Sigmoid colon (tissue), 7 donors: ENCODE data around the gene ALS2CL. TPM values are rescaled to one million over a fixed set of nuclear protein-coding genes. Genes with fewer than 3 reads are reported as not detected.

ENCODE experiments used
- DNase-seq: peaks from one replicate; pipeline ENCODE4 v3.0.0-alpha.2; 2019
- H3K27ac ChIP-seq, 4 donors: fragments of 200-600 bp; sonication (generic); one replicate each; pipeline ENCODE4 v1.5.1; 2016 to 2019; ENCODE audit warnings: mild to moderate bottlenecking in 1 of 4
- H3K27me3 ChIP-seq, 3 donors: fragments of 200-600 bp; sonication (generic); one replicate each; pipeline ENCODE4 v1.5.1; 2019; ENCODE audit warnings: mild to moderate bottlenecking in 1 of 3
- H3K36me3 ChIP-seq, 4 donors: fragments of 200-600 bp; sonication (generic); one replicate each; pipeline ENCODE4 v1.5.1; 2016 to 2019
- H3K4me1 ChIP-seq, 4 donors: fragments of 200-600 bp; sonication (generic); one replicate each; pipeline ENCODE4 v1.5.1; 2017 to 2019
- H3K4me3 ChIP-seq, 4 donors: fragments of 200-600 bp; sonication (generic); one replicate each; pipeline ENCODE4 v1.5.1; 2017 to 2019; ENCODE audit warnings: mild to moderate bottlenecking in 2 of 4, moderate library complexity in 1 of 4
- H3K9me3 ChIP-seq, 4 donors: fragments of 200-600 bp in 3 of 4; sonication (generic) in 3 of 4; one replicate each; pipeline versions ENCODE4 v1.5.1 to v1.6.1; 2013 to 2019
- EP300 ChIP-seq, 4 donors: sonication (generic); formaldehyde crosslinking; IDR thresholded peaks; one replicate each; pipeline ENCODE4 v1.6.1; 2017; ENCODE audit warnings: antibody characterized with exemption in 4 of 4
- POLR2A ChIP-seq, 2 donors: fragments of 450-650 bp; IDR thresholded peaks; one replicate each; pipeline ENCODE4 v1.6.1; 2016; ENCODE audit warnings: antibody characterized with exemption in 2 of 2, mild to moderate bottlenecking in 2 of 2, moderate library complexity in 2 of 2
- POLR2AphosphoS5 ChIP-seq, 4 donors: sonication (generic); formaldehyde crosslinking; IDR thresholded peaks; one replicate each; pipeline ENCODE4 v1.6.1; 2017; ENCODE audit warnings: antibody characterized with exemption in 4 of 4
- WGBS, 2 donors: extraction: QIAGEN DNeasy Blood & Tissue Kit; methylation state at CpG; one replicate each; pipeline ENCODE4 v1.1.7; 2013; 5-methylcytosine and 5-hydroxymethylcytosine counted together
- intact Hi-C: fragments of 100-400 bp; cut with DNase I; formaldehyde crosslinking; loops from one replicate; pipeline ENCODE4 v1.15.1; 2023
- polyA plus RNA-seq, 3 donors: library from polyadenylated mRNA; stranded (reverse); fragments of 200-250 nt; gene quantifications; one replicate each; pipeline ENCODE4 v1.2.3, GENCODE V29; 2013
- total RNA-seq, 4 donors: library from RNA; depleted of rRNA; stranded (reverse); fragments of >200 nt; gene quantifications; one replicate each; pipeline ENCODE4 v1.1.0, GENCODE V29; 2016
- TF ChIP-seq, protein P1 (sequence below), 4 experiments: fragments of 450-650 bp in 3 of 4; fragments of 200-600 bp in 1 of 4; IDR thresholded peaks; one replicate each; pipeline ENCODE4 v1.5.1; 2016 to 2019; ENCODE audit warnings: antibody characterized with exemption in 4 of 4, mild to moderate bottlenecking in 3 of 4, moderate library complexity in 2 of 4
- donor health status: healthy with polysubstance abuse.
- donor health status: Bipolar disorder and iron deficiency.
- donor health status: healthy.

ALS2CL gene
- total and polyA plus RNA-seq, 7 donors = 3.9 to 35.0 (median 5.4) TPM

DNA sequence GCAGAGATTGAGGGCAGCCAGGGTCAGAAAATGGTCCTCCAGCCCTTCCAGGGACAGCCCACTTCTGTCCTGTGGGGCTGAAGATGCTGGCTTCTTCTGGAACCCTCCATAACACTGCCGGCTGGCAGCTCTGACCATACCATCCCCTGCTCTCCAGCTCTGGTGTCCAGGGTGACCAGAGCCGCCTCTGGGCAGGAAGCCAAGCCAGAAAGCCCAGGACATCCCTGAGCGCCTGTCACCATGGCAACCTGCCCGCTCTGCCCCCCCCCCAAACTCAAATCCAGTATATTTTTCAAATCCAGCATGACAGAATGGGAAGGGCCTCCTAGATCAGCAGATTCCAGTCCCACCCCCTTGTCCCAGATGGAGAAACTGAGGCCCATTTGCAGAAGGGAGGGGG lies 7.3 kb upstream of the ALS2CL start:
- DNase-seq = no peak

DNA sequence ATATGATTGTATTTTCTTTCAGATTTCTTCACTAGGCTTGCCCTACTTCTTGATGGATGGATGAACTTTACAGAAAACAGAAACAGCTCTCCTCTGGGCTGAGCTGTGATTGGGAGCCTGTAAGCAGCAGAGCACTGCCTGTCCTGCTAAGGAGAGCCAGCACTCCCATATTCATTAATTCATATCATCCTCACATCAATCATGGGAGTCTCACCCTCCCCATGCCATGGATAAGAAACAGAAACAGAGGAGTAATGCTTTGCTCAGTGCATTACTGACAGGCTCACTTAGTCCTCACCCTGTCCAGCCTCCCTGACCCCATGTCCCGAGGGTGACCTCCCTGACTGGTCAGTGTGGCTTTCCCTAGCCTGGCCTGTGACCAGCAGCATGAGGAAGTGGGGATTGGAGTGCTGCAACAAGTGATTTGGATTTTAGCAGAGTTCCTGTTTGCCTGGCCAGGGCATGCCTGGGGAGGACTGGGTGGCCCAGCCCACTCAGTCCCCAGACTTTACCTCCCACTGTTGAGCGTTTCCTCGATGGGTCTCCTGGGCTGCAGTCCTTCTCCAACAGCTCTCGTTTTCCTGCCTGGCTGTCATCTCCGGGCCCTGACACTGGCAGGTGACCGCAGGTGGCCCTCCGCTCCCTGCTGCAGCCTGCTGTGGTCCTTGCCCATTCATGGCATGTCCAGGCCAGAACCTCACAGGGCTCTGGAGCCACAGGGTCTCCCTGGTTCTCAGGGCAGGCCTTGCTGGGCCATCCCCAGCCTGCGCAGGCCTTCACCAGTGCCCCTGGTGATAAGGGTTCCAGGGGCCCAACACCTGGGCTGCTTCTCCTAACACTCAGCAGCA lies 6.4 kb upstream of the ALS2CL start:
- 80 to 86% methylated on average over 8 of the region's 8 CpGs for WGBS, 2 donors
- Histone ChIP-seq H3K4me1 (peaks cover 0 to 46% (median 39%) of the 10 kb centered on the region in 4 donors), H3K27me3 (peaks cover 0 to 18% (median 14%) of the 10 kb centered on the region in 3 donors), H3K27ac (peak overlapping the region in 1 of 4 donors; percentile 14), H3K9me3 (no peaks in the 10 kb centered on the region), H3K36me3 (no peaks in the 10 kb centered on the region), H3K4me3 (no peak overlapping the region)
- TF ChIP-seq EP300 (IDR thresholded peaks at IDR 0.05) = no peak
- TF ChIP-seq POLR2AphosphoS5 (IDR thresholded peaks at IDR 0.05) = peak in 2 of 4 donors; percentile 12 to 42
- peak; percentile 82 for DNase-seq
- intact Hi-C loops = no loop called here

More for the DNA sequence above, 7.3 kb upstream of the ALS2CL start:
- intact Hi-C loops = no loop called here
- peaks cover 0 to 39% (median 32%) of the 10 kb centered on the region in 4 donors for H3K4me1 ChIP-seq
- peaks cover 0 to 18% (median 14%) of the 10 kb centered on the region in 3 donors for H3K27me3 ChIP-seq
- peak overlapping the region in 3 of 4 donors; percentile 23 to 51 (median 49) for H3K4me3 ChIP-seq
- WGBS, 2 donors = 31 to 60% methylated on average over 4 of the region's 4 CpGs
- H3K36me3 ChIP-seq = no peaks in the 10 kb centered on the region
- no peaks in the 10 kb centered on the region for H3K9me3 ChIP-seq
- no peak for TF ChIP-seq POLR2AphosphoS5 (IDR thresholded peaks at IDR 0.05)
- no peak for TF ChIP-seq POLR2A (IDR thresholded peaks at IDR 0.05)
- no peak for TF ChIP-seq EP300 (IDR thresholded peaks at IDR 0.05)
- TF ChIP-seq, protein P1, sequence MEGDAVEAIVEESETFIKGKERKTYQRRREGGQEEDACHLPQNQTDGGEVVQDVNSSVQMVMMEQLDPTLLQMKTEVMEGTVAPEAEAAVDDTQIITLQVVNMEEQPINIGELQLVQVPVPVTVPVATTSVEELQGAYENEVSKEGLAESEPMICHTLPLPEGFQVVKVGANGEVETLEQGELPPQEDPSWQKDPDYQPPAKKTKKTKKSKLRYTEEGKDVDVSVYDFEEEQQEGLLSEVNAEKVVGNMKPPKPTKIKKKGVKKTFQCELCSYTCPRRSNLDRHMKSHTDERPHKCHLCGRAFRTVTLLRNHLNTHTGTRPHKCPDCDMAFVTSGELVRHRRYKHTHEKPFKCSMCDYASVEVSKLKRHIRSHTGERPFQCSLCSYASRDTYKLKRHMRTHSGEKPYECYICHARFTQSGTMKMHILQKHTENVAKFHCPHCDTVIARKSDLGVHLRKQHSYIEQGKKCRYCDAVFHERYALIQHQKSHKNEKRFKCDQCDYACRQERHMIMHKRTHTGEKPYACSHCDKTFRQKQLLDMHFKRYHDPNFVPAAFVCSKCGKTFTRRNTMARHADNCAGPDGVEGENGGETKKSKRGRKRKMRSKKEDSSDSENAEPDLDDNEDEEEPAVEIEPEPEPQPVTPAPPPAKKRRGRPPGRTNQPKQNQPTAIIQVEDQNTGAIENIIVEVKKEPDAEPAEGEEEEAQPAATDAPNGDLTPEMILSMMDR (IDR thresholded peaks at IDR 0.05) = no peak
- H3K27ac ChIP-seq = peak overlapping the region in 1 of 4 donors; percentile 14

DNA sequence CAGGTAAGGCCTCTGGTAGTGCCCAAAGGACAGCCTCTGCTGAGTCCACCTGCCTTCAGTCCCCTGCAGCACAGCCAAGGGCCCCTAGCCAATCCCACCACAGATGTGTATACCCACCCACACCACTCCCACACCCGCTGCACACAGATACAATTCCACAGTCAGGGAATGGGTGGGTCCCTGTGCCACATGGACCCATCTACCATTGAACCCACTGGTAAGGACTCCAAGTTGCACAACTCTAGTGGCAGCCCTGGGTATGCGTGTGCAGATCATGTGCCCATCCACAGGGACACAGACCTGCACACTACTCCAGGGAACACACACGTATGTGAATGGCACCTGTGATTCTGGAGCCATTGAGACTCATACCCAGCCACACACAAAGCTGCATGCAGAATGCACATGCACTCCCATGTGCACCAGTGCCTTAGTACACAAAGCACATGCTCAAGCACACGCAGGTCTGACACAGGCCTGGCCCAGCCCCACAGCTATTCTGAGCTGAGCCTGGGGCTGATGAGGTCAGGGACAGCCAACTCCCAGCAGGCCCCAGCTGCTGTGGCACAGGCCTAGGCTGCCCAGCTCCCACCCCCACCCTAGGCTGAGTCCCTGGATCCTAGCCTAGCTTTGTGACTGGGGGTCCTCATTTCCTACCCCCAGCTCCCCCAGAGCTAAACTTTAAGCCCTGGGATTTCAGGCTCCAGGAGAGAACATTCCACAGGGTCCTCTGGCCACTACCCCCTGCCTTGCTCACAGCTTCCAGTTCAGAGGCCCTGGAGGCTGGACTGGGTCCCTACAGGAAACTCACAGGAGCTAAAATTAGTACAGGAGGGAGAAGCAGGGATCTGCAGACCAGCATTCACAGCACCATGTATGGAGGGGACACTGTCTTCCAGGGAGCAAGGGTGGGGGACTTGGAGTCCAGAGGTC lies 2.7 kb upstream of the ALS2CL start:
- no peaks in the 10 kb centered on the region for H3K9me3 ChIP-seq
- H3K4me3 ChIP-seq = no peak overlapping the region
- peak overlapping the region; percentile 57 to 79 (median 64) for H3K27ac ChIP-seq
- H3K4me1 ChIP-seq = peaks cover 0 to 70% (median 58%) of the 10 kb centered on the region in 4 donors
- TF ChIP-seq, protein P1 (IDR thresholded peaks at IDR 0.05) = no peak
- TF ChIP-seq POLR2AphosphoS5 (IDR thresholded peaks at IDR 0.05) (peak in 1 of 4 donors; percentile 69), POLR2A (IDR thresholded peaks at IDR 0.05) (no peak), EP300 (IDR thresholded peaks at IDR 0.05) (peak in 1 of 4 donors; percentile 54)
- DNase-seq = no peak
- 86 to 87% methylated on average over 4 of the region's 4 CpGs for WGBS, 2 donors
- H3K36me3 ChIP-seq = no peaks in the 10 kb centered on the region
- peaks cover 0 to 8% (median 6%) of the 10 kb centered on the region in 3 donors for H3K27me3 ChIP-seq
- intact Hi-C loops = no loop called here

DNA sequence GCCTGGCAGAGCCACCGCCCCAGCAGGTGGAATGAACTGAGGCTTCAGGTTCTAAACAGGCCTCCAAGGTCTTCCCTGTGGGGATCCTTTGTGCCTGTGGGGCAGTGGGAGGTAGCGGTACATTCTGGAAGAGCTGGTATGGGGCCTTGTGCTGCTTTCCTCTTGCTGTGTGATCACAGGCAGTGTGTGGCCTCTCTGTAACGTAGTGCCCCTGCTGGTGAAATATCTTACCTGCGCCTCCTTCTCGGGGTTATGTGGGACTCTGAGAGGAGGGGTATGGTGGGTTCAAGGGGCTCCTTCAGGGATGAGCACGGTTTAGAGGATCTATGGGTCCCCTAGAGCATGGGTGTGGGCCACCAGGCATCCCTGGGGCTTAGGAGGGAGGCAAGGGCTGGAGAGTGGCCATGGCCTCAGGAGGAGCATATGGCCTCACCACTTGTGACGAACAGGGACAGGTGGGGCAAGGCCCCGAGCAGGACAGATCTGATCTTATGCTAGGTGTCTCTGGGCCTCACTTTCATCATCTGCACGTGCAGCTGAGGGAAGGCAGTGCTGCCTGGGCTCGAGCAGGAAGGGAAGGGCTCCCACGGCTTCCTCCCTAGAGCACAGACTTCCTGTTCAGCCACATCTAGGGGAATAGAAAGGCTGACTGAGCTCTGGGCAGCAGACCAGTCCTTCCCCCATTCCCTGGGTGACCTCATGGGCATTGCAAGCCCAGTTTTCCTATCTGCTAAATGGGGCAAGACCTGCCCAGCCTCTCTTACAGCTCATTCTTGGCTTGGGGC lies 1.9 kb upstream of the ALS2CL start:
- H3K4me1 ChIP-seq = peaks cover 0 to 62% (median 50%) of the 10 kb centered on the region in 4 donors
- WGBS, 2 donors = 61 to 77% methylated on average over 11 of the region's 11 CpGs
- intact Hi-C loops = no loop called here

DNA sequence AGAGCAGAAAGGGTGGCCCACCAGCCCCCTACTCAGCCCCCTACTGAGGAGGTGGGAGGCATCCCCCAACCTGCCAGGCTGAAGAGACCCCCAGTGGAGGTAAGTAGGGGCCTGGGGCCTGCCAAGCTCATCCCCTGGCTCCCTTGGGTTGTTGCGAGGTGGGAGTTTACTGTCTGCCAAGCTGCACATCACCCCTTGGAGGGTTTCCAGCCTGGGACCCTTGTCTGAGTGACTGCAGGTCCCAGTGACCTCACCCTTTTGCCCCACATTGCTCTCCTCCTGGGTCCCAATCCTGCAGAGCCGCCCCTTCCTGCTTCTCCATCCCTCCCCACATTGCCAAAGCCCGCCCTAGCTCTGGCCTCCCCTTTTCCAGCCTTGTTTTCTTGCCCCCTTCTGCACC lies 1.0 kb upstream of the ALS2CL start:
- Histone ChIP-seq H3K36me3 (no peaks in the 10 kb centered on the region), H3K4me1 (peaks cover 0 to 53% (median 48%) of the 10 kb centered on the region in 4 donors), H3K27ac (peak overlapping the region; percentile 57 to 79 (median 64)), H3K9me3 (no peaks in the 10 kb centered on the region), H3K4me3 (no peak overlapping the region), H3K27me3 (no peaks in the 10 kb centered on the region)
- WGBS, 2 donors = 96% methylated on average over 3 of the region's 3 CpGs
- intact Hi-C loops = no loop called here
- no peak for DNase-seq
- TF ChIP-seq EP300 (IDR thresholded peaks at IDR 0.05) (no peak), POLR2A (IDR thresholded peaks at IDR 0.05) (no peak), POLR2AphosphoS5 (IDR thresholded peaks at IDR 0.05) (no peak)
- TF ChIP-seq, protein P1 (IDR thresholded peaks at IDR 0.05) = no peak

More for the DNA sequence above, 1.9 kb upstream of the ALS2CL start:
- peaks cover 0 to under 1% (median 0%) of the 10 kb centered on the region in 3 donors for H3K27me3 ChIP-seq
- no peak overlapping the region for H3K4me3 ChIP-seq
- H3K36me3 ChIP-seq = no peaks in the 10 kb centered on the region
- TF ChIP-seq POLR2AphosphoS5 (IDR thresholded peaks at IDR 0.05) (peak in 1 of 4 donors; percentile 44), POLR2A (IDR thresholded peaks at IDR 0.05) (no peak)
- peak overlapping the region; percentile 57 to 79 (median 64) for H3K27ac ChIP-seq
- DNase-seq = peak; percentile 83
- no peaks in the 10 kb centered on the region for H3K9me3 ChIP-seq
